Tibial artery (tissue), 4 donors: ENCODE results near the gene PSMC4.

Source experiments
- DNase-seq, 2 donors: peaks; one replicate each; pipeline ENCODE4 v3.0.0-alpha.2; 2019
- H3K27ac ChIP-seq, 2 donors: fragments of 200-600 bp; sonication (generic) in 1 of 2; 1 replicate in 1 of 2; 2 replicates in 1 of 2; pipeline ENCODE4 v1.5.1; 2018 to 2019; ENCODE audit warnings: mild to moderate bottlenecking in 1 of 2
- H3K27me3 ChIP-seq, 2 donors: fragments of 200-600 bp; sonication (generic) in 1 of 2; one replicate each; pipeline versions ENCODE4 v1.5.1 to v1.6.0; 2016 to 2019
- H3K36me3 ChIP-seq, 3 donors: fragments of 200-600 bp; sonication (generic) in 2 of 3; one replicate each; pipeline ENCODE4 v1.5.1; 2016 to 2019; ENCODE audit warnings: mild to moderate bottlenecking in 2 of 3
- H3K4me1 ChIP-seq, 4 donors: fragments of 200-600 bp; sonication (generic) in 2 of 4; 1 replicate in 3 of 4; 2 replicates in 1 of 4; pipeline ENCODE4 v1.5.1; 2016 to 2019
- H3K4me3 ChIP-seq, 2 donors: fragments of 200-600 bp; sonication (generic) in 1 of 2; 1 replicate in 1 of 2; 2 replicates in 1 of 2; pipeline ENCODE4 v1.5.1; 2018 to 2019; ENCODE audit warnings: mild to moderate bottlenecking in 2 of 2
- H3K9me3 ChIP-seq, 3 donors: fragments of 200-600 bp; sonication (generic) in 1 of 3; one replicate each; pipeline ENCODE4 v1.5.1; 2016 to 2019
- intact Hi-C: fragments of 100-400 bp; cut with DNase I; formaldehyde crosslinking; loops from one replicate; pipeline ENCODE4 v1.15.0; 2023; ENCODE audit warnings: low total_unique reads
- TF ChIP-seq, protein P1 (sequence below), 2 experiments: fragments of 200-600 bp in 1 of 2; fragments of 450-650 bp in 1 of 2; IDR thresholded peaks; one replicate each; pipeline ENCODE4 v1.5.1; 2017 to 2019; ENCODE audit warnings: antibody characterized with exemption in 2 of 2, mild to moderate bottlenecking in 1 of 2, moderate library complexity in 1 of 2

The PSMC4 gene

GRCh38 chr19:39963898-39964297, 7.1 kb upstream of the PSMC4 start:
- H3K9me3 ChIP-seq, result no peaks in the 10 kb centered on the region
- DNase-seq, result no peak
- no peaks in the 10 kb centered on the region for H3K4me1 ChIP-seq
- intact Hi-C loops, result no loop called here
- no peaks in the 10 kb centered on the region for H3K27me3 ChIP-seq
- TF ChIP-seq, protein P1, sequence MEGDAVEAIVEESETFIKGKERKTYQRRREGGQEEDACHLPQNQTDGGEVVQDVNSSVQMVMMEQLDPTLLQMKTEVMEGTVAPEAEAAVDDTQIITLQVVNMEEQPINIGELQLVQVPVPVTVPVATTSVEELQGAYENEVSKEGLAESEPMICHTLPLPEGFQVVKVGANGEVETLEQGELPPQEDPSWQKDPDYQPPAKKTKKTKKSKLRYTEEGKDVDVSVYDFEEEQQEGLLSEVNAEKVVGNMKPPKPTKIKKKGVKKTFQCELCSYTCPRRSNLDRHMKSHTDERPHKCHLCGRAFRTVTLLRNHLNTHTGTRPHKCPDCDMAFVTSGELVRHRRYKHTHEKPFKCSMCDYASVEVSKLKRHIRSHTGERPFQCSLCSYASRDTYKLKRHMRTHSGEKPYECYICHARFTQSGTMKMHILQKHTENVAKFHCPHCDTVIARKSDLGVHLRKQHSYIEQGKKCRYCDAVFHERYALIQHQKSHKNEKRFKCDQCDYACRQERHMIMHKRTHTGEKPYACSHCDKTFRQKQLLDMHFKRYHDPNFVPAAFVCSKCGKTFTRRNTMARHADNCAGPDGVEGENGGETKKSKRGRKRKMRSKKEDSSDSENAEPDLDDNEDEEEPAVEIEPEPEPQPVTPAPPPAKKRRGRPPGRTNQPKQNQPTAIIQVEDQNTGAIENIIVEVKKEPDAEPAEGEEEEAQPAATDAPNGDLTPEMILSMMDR (IDR thresholded peaks at IDR 0.05), result no peak
- no peak overlapping the region for H3K27ac ChIP-seq
- no peak overlapping the region for H3K4me3 ChIP-seq
- no peaks in the 10 kb centered on the region for H3K36me3 ChIP-seq

DNA sequence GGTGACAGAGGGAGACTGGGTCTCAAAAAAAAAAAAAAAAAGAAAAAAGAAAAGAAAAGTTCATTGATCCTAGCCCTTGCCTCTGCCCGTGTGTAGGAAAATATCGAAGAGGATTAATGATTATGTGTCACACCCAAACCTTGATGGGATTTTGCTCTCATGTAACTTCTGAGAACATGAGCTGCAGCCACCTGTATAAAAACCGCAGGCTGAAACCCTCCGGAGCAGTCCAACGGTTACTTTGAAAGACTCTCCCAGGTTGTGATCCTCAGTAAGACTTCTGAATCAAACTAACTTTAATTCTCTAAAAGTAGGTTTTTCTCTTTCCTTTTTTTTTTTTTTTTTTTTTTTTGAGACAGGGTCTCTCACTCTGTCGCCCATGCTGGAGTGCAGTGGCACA, 4.3 kb upstream of the PSMC4 start:
- no peak overlapping the region for H3K27ac ChIP-seq
- H3K9me3 ChIP-seq, result no peaks in the 10 kb centered on the region
- peaks cover 4 to 13% (median 9%) of the 10 kb centered on the region in 4 donors for H3K4me1 ChIP-seq
- intact Hi-C loops, result no loop called here
- TF ChIP-seq, protein P1 (IDR thresholded peaks at IDR 0.05), result no peak
- no peak overlapping the region for H3K4me3 ChIP-seq
- no peaks in the 10 kb centered on the region for H3K27me3 ChIP-seq
- no peak for DNase-seq
- H3K36me3 ChIP-seq, result no peaks in the 10 kb centered on the region

DNA sequence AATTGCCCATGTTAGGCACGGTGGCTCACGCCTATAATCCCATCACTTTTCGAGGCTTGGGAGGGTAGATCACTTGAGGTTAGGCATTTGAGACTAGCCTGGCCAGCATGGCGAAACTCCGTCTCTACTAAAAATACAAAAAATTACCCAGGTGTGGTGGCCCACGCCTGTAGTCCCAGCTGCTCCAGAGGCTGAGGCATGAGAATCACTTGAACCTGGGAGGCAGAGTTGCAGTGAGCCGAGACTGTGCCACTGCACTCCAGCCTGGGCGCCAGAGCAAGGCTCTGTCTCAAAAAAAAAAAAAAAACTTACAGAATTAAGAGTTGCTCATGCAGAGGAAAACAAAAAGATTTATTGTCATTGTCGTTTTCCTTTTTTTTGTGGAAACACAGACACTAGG, 3.4 kb upstream of the PSMC4 start:
- no peak for DNase-seq
- intact Hi-C loops, result no loop called here
- H3K27ac ChIP-seq, result no peak overlapping the region

GRCh38 chr19:39968789-39969188, 2.2 kb upstream of the PSMC4 start:
- TF ChIP-seq, protein P1 (IDR thresholded peaks at IDR 0.05), result no peak
- Histone ChIP-seq H3K27me3 (no peaks in the 10 kb centered on the region), H3K36me3 (peaks cover 12 to 17% (median 17%) of the 10 kb centered on the region in 3 donors), H3K27ac (no peak overlapping the region), H3K9me3 (no peaks in the 10 kb centered on the region), H3K4me1 (peaks cover 4 to 21% (median 19%) of the 10 kb centered on the region in 4 donors), H3K4me3 (no peak overlapping the region)
- intact Hi-C loops, result no loop called here
- no peak for DNase-seq

More for the DNA sequence above, 3.4 kb upstream of the PSMC4 start:
- peaks cover 4 to 5% (median 4%) of the 10 kb centered on the region in 3 donors for H3K36me3 ChIP-seq
- no peaks in the 10 kb centered on the region for H3K9me3 ChIP-seq
- H3K27me3 ChIP-seq, result no peaks in the 10 kb centered on the region
- no peak overlapping the region for H3K4me3 ChIP-seq
- TF ChIP-seq, protein P1 (IDR thresholded peaks at IDR 0.05), result no peak
- peaks cover 4 to 21% (median 18%) of the 10 kb centered on the region in 4 donors for H3K4me1 ChIP-seq

GRCh38 chr19:39969266-39969665, 1.7 kb upstream of the PSMC4 start:
- peaks cover 17 to 22% (median 21%) of the 10 kb centered on the region in 3 donors for H3K36me3 ChIP-seq
- no peak for DNase-seq
- TF ChIP-seq, protein P1 (IDR thresholded peaks at IDR 0.05), result no peak
- no peaks in the 10 kb centered on the region for H3K27me3 ChIP-seq
- no peak overlapping the region for H3K27ac ChIP-seq
- no peak overlapping the region for H3K4me3 ChIP-seq
- H3K4me1 ChIP-seq, result peaks cover 4 to 21% (median 19%) of the 10 kb centered on the region in 4 donors
- H3K9me3 ChIP-seq, result no peaks in the 10 kb centered on the region
- intact Hi-C loops, result no loop called here
